HepG2 (cell line): ENCODE data around the gene SYT1. TPM values are rescaled to one million over a fixed set of nuclear protein-coding genes. Genes with fewer than 3 reads are reported as not detected.

Experiments used
- ATAC-seq: fragments of 200-7000 bp; cut with Tn5 transposase; 3 replicates; pipeline ENCODE4 v1.9.1; 2020; ENCODE audit warnings: mild to moderate bottlenecking, moderate library complexity
- BruUV-seq: library from RNA; stranded (reverse); fragments of 400-500 nt; replicated peaks from 2 replicates; lab custom pipeline; 2021; lab: Mats Ljungman, UMichigan
- CTCF ChIA-PET: fragments of 300-600 bp; formaldehyde crosslinking; extraction: SDS; loops from one replicate; lab custom pipeline; 2021; ENCODE audit warnings: low total read pairs, inconsistent platforms, low intra/inter-chr PET ratio; lab: Yijun Ruan, JAX
- POLR2A ChIA-PET: fragments of 350-600 bp; sonication (Branson Sonifier 250); formaldehyde crosslinking; loops from one replicate; lab custom pipeline; 2020; ENCODE audit warnings: antibody characterized with exemption, inconsistent platforms; lab: Yijun Ruan, JAX
- DNase-seq: peaks from one replicate; pipeline ENCODE4 v3.0.0-alpha.2; 2015; ENCODE audit warnings: low spot score
- FAIRE-seq: peaks from 3 replicates; lab custom pipeline; 2011; peaks lifted over from hg19 to GRCh38; lab: Jason Lieb, UNC
- H2AFZ ChIP-seq: one replicate; pipeline ENCODE4 v1.6.1; 2011; ENCODE audit warnings: low read length, inconsistent platforms
- H3K27ac ChIP-seq: fragments of 300-600 bp; 3 replicates; pipeline ENCODE4 v1.8.0; 2011; ENCODE audit warnings: mixed run types, mild to moderate bottlenecking, mixed read lengths, low read length, inconsistent platforms; ENCODE audit not compliant: insufficient read depth; ENCODE audit errors: extremely low read length
- H3K27me3 ChIP-seq, 2 experiments: fragments of 200-600 bp in 1 of 2; 2 replicates in 1 of 2; 3 replicates in 1 of 2; pipeline versions ENCODE4 v1.6.0 to v1.8.0; 2011; ENCODE audit warnings: low read length in 2 of 2, mild to moderate bottlenecking in 2 of 2, moderate library complexity in 2 of 2, inconsistent platforms in 1 of 2; ENCODE audit not compliant: insufficient read depth in 2 of 2, control insufficient read depth in 1 of 2
- H3K36me3 ChIP-seq, 2 experiments: fragments of 200-600 bp in 1 of 2; replicated peaks in 1 of 2; 2 replicates in 1 of 2; 3 replicates in 1 of 2; pipeline versions ENCODE4 v1.5.1 to v1.8.0; 2011; ENCODE audit warnings: low read length in 2 of 2, inconsistent platforms in 1 of 2; ENCODE audit not compliant: insufficient read depth in 2 of 2, control insufficient read depth in 1 of 2
- H3K4me1 ChIP-seq: 2 replicates; pipeline ENCODE4 v1.5.1; 2012; ENCODE audit warnings: low read length, inconsistent platforms; ENCODE audit not compliant: insufficient read depth
- H3K4me2 ChIP-seq: 2 replicates; pipeline ENCODE4 v1.6.0; 2011; ENCODE audit warnings: low read depth, low read length, inconsistent platforms
- H3K4me3 ChIP-seq, 3 experiments: fragments of 200-600 bp in 1 of 3; sonication (generic), shearing (Covaris generic) in 1 of 3; replicated peaks in 1 of 3; 2 replicates each; pipeline ENCODE4 v1.5.1; 2011 to 2016; ENCODE audit warnings: low read length in 3 of 3, inconsistent platforms in 2 of 3, low read depth in 2 of 3, mild to moderate bottlenecking in 2 of 3, control low read depth in 1 of 3, mixed read lengths in 1 of 3; ENCODE audit not compliant: insufficient read depth in 1 of 3
- H3K79me2 ChIP-seq: one replicate; pipeline ENCODE4 v1.6.1; 2011; ENCODE audit warnings: low read length, inconsistent platforms; ENCODE audit not compliant: insufficient read depth
- H3K9ac ChIP-seq: 2 replicates; pipeline ENCODE4 v1.6.0; 2011; ENCODE audit warnings: mild to moderate bottlenecking, low read depth, low read length, inconsistent platforms; ENCODE audit not compliant: insufficient read depth
- H3K9me3 ChIP-seq: 2 replicates; pipeline ENCODE4 v1.5.1; 2012; ENCODE audit warnings: mild to moderate bottlenecking, low read length
- H4K20me1 ChIP-seq: 2 replicates; pipeline ENCODE4 v1.6.0; 2011; ENCODE audit warnings: inconsistent platforms, mild to moderate bottlenecking, low read length, moderate library complexity; ENCODE audit not compliant: insufficient read depth
- DR1 ChIP-seq: sonication (generic); formaldehyde crosslinking; IDR thresholded peaks from 2 replicates; pipeline ENCODE4 v1.8.0; 2021; ENCODE audit warnings: mild to moderate bottlenecking, missing genetic modification reagents, inconsistent platforms
- EP300 ChIP-seq, 3 experiments: sonication (generic) in 1 of 3; formaldehyde crosslinking in 1 of 3; IDR thresholded peaks; 2 replicates each; pipeline versions ENCODE4 v1.5.1 to v1.6.1; 2011 to 2020; ENCODE audit warnings: low read depth in 2 of 3, low read length in 2 of 3, borderline replicate concordance in 1 of 3, improper control_type of control experiment in 1 of 3, mild to moderate bottlenecking in 1 of 3, missing genetic modification reagents in 1 of 3, moderate library complexity in 1 of 3
- ETV6 ChIP-seq: sonication (generic); formaldehyde crosslinking; conservative IDR thresholded peaks from 2 replicates; pipeline ENCODE4 v1.4.0; 2020; ENCODE audit warnings: missing genetic modification reagents
- FOXP1 ChIP-seq, 2 experiments: fragments of 450-650 bp in 1 of 2; IDR thresholded peaks; 2 replicates each; pipeline ENCODE4 v1.6.1; 2017 to 2018; ENCODE audit warnings: antibody characterized with exemption in 1 of 2
- HNRNPH1 ChIP-seq: fragments of 200-400 bp; formaldehyde crosslinking; optimal IDR thresholded peaks from 2 replicates; pipeline ENCODE3; 2017; ENCODE audit warnings: mild to moderate bottlenecking, low read depth, low read length
- KLF6 ChIP-seq: IDR thresholded peaks from 2 replicates; pipeline ENCODE4 v1.8.0; 2016; ENCODE audit warnings: missing biosample characterization, missing genetic modification reagents
- MYPOP ChIP-seq: sonication (generic); formaldehyde crosslinking; IDR thresholded peaks from 2 replicates; pipeline ENCODE4 v1.8.1; 2023; ENCODE audit warnings: mild to moderate bottlenecking, moderate library complexity, missing genetic modification reagents
- ONECUT2 ChIP-seq: sonication (generic); formaldehyde crosslinking; IDR thresholded peaks from 2 replicates; pipeline ENCODE4 v1.4.0; 2020; ENCODE audit warnings: missing genetic modification reagents
- PCBP2 ChIP-seq: fragments of 200-400 bp; formaldehyde crosslinking; optimal IDR thresholded peaks from 2 replicates; pipeline ENCODE3; 2018; ENCODE audit warnings: low read length, low read depth; ENCODE audit not compliant: poor library complexity, severe bottlenecking
- POGZ ChIP-seq: sonication (generic); formaldehyde crosslinking; IDR thresholded peaks from 2 replicates; pipeline ENCODE4 v1.4.0; 2020; ENCODE audit warnings: mild to moderate bottlenecking, missing genetic modification reagents
- TBL1XR1 ChIP-seq: fragments of 150-350 bp; IDR thresholded peaks from 2 replicates; pipeline ENCODE4 v1.6.1; 2014; ENCODE audit warnings: borderline replicate concordance, low read length; ENCODE audit not compliant: partially characterized antibody
- TFAP4 ChIP-seq: sonication (generic); IDR thresholded peaks from 2 replicates; pipeline ENCODE4 v1.6.1; 2016; ENCODE audit warnings: low read depth, borderline replicate concordance
- ZNF556 ChIP-seq: sonication (generic); formaldehyde crosslinking; IDR thresholded peaks from 2 replicates; pipeline ENCODE4 v1.4.0; 2020; ENCODE audit warnings: mild to moderate bottlenecking, missing genetic modification reagents, borderline replicate concordance
- ZNF619 ChIP-seq: sonication (generic); formaldehyde crosslinking; IDR thresholded peaks from 2 replicates; pipeline ENCODE4 v1.4.0; 2020; ENCODE audit warnings: mild to moderate bottlenecking, missing genetic modification reagents
- ZNF672 ChIP-seq: sonication (generic); formaldehyde crosslinking; IDR thresholded peaks from 2 replicates; pipeline ENCODE4 v1.8.1; 2022; ENCODE audit warnings: missing genetic modification reagents
- ZNF761 ChIP-seq: sonication (generic); formaldehyde crosslinking; conservative IDR thresholded peaks from 2 replicates; pipeline ENCODE4 v1.4.0; 2020; ENCODE audit warnings: mild to moderate bottlenecking, missing genetic modification reagents
- WGBS: methylation state at CpG from one replicate; pipeline ENCODE4 v1.1.6; 2017; ENCODE audit warnings: low lambda C conversion rate; 5-methylcytosine and 5-hydroxymethylcytosine counted together
- in situ Hi-C: cut with HindIII; loops from 2 replicates; pipeline ENCODE4 v1.10.0; 2017; ENCODE audit warnings: low pct_unique_long_range_greater_than_20kb; ENCODE audit not compliant: extremely low pct_ligation_motif_present
- intact Hi-C: fragments of 100-400 bp; cut with micrococcal nuclease; formaldehyde crosslinking; loops from one replicate; pipeline ENCODE4 v1.10.0; 2022; ENCODE audit not compliant: unreplicated experiment
- polyA plus RNA-seq, 8 experiments: library from polyadenylated mRNA; depleted of rRNA in 3 of 8; stranded (reverse) in 7 of 8; unstranded in 1 of 8; fragments of >200 nt; fragmentation: Illumina TruSeq in 4 of 8; extraction: Trizol in 4 of 8; gene quantifications; 2 replicates each; pipeline versions ENCODE4 v1.2.1 to v1.2.3, GENCODE V29; 2011 to 2016; ENCODE audit warnings: low read depth in 4 of 8, missing spikeins in 1 of 8, mixed read lengths in 1 of 8; ENCODE audit not compliant: insufficient read depth in 1 of 8
- total RNA-seq, 5 experiments: library from RNA; depleted of rRNA; stranded (reverse); fragments of >200 nt; fragmentation: Illumina TruSeq; extraction: Trizol; gene quantifications; 2 replicates each; pipeline ENCODE4 v1.2.3, GENCODE V29; 2016; ENCODE audit warnings: low read depth in 1 of 5

SYT1 gene
- total and polyA plus RNA-seq, 2 of the 13 experiments (the other 11 are each of a cell fraction or from before 2014, with no cell fraction given) = not detected

- WGBS = 0% methylated on average over 1 of the region's 1 CpG
- Histone ChIP-seq H3K4me1 (no peaks in the 10 kb centered on the region), H3K79me2 (no peaks in the 10 kb centered on the region), H3K9ac (no peak overlapping the region), H3K4me2 (no peak overlapping the region), H3K4me3 (no peak overlapping the region), H3K27ac (no peak overlapping the region), H3K27me3 (no peaks in the 10 kb centered on the region), H3K36me3 (no peaks in the 10 kb centered on the region), H2AFZ (no peak overlapping the region), H4K20me1 (no peaks in the 10 kb centered on the region), H3K9me3 (no peaks in the 10 kb centered on the region)
- ChIA-PET CTCF (no interaction called here), POLR2A (no interaction called here)
- intact Hi-C loops (no loop called here), in situ Hi-C loops (no loop called here)
- DNase-seq = no peak
- no TSS peak for BruUV-seq
- TF ChIP-seq MYPOP = no peak
- TF ChIP-seq EP300 (IDR thresholded peaks at IDR 0.05; ENCODE audit: low read depth in 2 of 2, low read length in 2 of 2) = no peak
- TF ChIP-seq EP300 (CRISPR knock-in tag; IDR thresholded peaks at IDR 0.05; ENCODE audit: borderline replicate concordance) = no peak
- no peak for TF ChIP-seq DR1 (CRISPR knock-in tag)
- TF ChIP-seq FOXP1 (IDR thresholded peaks at IDR 0.05) = no peak
- no peak for TF ChIP-seq FOXP1 (CRISPR knock-in tag; IDR thresholded peaks at IDR 0.05)
- TF ChIP-seq TFAP4 = no peak
- TF ChIP-seq ZNF672 = no peak
- no peak for TF ChIP-seq ZNF619
- TF ChIP-seq ONECUT2 (CRISPR knock-in tag) = no peak
- no peak for TF ChIP-seq ZNF761 (CRISPR knock-in tag)
- no peak for TF ChIP-seq PCBP2
- TF ChIP-seq TBL1XR1 = no peak
- no peak for TF ChIP-seq HNRNPH1
- no peak for TF ChIP-seq ETV6 (CRISPR knock-in tag)
- no peak for TF ChIP-seq ZNF556 (CRISPR knock-in tag)
- TF ChIP-seq POGZ = no peak
- no peak for TF ChIP-seq KLF6 (CRISPR knock-in tag)
- no peak for FAIRE-seq
- no peak for ATAC-seq
These were observed 67.0 kb downstream of the SYT1 start for GRCh38 chr12:78931466-78931990.
